Anterior cingulate cortex (tissue), 58 donors: ENCODE data around the gene DEPDC4.

ENCODE experiments used
- DNase-seq, 58 donors: peaks; one replicate each; lab custom pipeline; 2025; lab: John Stamatoyannopoulos, UW

Gene DEPDC4

DNA sequence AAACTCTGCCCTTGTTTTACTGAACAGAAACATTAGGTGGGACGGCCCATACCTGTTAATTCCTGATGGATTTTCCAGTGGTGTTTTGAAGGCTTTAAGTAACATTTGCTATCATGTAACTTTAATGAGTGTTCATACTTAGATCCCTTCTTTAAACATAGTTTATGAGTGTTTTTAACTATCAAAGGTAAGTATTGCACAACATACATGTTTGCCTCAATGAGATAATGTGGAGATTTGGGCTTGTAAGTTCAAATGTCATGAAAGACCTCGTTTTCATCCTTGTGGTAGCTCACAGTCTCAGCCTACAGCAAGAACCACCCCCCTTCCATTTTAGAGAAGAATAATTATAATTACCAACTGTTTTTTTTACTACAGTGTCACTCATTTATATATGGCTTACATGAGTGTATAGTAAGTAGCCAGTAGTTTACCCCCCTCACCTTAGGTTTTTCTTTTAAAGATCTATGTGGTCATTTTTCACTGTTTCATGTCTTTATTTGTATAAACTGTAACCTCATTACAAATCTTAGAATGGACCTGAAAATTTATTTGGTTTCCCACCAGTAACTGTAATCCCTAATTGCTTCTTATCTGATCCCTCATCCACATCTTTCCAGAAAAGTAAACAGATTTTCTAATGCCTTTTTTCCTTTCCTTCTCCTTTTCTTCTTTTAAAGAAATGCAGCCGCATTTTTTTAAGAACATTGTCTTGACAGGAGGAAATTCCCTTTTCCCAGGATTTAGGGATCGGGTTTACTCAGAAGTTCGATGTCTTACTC is 47.4 kb downstream of the DEPDC4 start:
- no peak for DNase-seq

DNA sequence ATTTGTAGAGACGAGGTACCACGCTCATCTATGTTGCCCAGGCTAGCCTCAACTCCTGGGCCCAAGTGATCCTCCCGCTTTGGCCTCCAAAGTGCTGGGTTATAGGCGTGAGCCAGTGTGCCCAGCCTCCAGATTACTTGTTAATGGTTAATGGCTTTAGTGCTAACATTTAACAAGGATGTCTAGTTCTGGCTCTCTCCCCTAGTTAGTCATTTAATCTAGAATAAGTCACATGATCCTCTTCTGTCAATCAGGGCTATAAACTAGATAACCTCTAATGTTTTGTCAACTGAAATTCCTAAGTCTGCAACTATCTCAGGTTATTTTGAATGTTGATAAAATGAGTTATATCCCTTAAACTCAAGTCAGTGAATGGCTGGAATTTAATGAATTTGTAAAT is 50.5 kb downstream of the DEPDC4 start:
- DNase-seq = no peak

DNA sequence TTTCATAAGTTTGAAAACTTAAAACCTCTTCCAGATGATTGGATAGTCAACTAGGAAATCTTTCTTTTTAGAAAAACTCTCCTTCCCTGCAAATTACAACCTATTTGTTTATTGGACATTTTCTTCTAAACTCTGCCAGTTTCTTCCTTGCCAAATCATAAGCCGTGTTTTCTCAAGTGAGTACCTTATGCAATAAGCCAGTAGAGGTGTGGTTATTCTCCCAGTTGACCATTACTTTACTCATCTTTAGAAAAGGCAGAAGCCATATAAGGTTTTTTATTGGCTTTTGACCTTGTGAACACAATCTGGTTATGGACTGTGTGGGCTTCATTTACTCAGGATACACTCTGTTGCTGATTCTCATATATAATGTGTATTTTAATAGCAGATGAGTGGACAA is 51.7 kb downstream of the DEPDC4 start:
- no peak for DNase-seq

DNA sequence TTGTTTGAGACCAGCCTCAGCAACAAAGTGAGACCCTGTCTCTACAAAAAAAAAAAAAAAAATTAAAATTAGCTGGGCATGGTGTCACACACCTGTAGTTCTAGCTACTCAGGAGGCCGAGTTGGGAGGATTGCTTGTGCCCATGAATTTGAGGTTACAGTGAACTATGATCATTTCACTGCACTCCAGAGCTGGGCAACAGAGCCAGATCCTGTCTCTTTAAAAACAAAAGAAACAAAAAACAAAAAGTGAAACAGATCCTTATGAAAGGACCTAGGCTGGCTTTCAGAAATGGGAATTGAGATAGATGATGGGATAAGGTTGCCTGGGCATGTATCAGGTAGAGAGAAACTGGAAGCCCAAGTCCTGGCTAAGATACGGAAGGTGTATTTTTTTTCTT is 52.4 kb downstream of the DEPDC4 start:
- DNase-seq = no peak

DNA sequence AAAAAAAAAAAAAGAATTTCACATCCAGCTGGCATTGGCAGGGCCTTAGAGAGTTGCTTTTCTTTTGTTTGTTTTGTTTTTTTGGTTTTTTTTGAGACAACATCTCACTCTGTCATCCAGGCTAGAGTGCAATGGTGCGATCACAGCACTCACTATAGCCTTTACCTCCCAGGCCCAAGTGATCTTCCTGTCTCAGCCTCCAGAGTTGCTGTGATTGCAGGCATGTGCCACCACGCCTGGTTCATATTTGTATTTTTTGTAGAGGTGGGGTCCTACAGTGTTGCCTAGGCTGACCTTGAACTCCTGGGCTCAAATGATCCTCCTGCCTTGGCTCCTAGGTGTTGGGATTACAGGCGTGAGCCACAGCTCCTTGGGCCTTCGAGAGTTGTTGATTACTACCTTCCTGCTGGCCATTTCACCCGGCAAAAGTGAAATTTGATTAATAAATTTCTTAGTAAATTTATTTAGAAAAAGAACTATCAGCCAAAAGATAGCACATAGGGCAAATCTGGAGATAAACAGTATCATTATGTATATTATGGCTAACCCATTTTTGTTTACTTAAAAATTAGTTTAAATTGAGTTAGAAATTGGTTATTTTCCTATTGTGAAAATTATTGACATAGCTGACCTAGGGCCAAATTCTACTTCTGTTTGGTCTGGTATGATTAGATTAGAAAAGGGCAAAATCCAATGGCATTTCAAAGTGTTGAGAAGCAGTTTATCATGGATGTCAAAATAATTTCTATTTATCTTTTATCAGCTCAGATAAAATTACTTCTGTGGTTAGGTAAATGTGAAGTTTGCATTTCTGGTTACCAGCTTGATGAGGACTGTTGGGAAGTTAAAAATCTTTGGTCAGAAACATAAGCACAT is 53.6 kb downstream of the DEPDC4 start:
- DNase-seq = no peak

DNA sequence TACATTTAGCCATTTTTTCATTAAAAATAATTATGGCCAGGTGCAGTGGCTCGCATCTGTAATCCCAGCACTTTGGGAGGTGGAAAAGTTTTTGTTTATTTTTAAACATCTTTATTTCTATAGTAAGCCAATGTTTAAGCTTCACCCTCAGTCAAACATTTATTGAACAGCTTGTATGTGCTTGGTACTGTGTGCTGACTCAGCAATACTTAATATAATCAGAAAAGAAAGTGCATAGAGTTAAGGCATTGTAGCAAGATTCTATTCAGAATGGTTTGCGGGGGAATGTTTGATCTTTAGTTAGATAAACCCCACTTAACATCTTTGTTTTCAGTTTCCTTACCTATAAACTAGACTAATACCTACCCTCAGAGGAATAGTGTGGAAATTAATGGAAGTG is 55.2 kb downstream of the DEPDC4 start:
- no peak for DNase-seq

DNA sequence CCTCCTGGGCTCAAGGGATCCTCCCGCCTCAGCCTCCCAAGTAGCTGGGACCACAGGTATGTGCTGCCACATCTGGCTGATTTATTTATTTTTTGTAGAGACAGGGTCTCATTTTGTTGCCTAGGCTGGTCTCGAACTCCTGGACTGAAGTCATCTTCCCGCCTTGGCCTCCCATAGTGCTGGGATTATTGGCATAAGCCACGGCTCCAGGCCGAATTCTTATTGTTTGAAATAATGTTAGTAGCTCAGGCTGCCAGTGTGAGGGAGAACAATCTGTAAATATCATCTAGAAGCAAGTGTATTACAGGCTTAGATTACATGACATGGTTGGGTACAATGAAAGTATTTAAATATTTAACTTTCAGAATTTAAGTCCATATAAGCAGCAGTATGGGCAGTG is 58.0 kb downstream of the DEPDC4 start:
- no peak for DNase-seq

DNA sequence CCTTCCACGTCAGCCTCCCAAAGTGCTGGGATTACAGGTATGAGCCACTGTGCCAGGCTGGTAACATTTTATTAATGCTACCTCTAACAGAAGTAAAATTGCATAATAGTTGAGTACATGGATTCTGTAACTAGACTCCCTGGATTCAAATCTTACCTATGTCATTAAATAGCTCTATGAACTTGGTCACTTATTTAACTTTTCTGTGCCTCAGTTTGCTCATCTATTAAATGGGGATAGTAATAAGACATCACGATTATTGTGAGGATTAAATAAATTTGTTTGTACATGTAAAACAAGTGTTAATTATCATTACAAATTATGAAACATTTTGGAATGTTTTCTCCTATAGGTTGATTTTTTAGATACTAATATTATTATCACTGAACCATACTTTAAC is 59.6 kb downstream of the DEPDC4 start:
- DNase-seq = no peak

DNA sequence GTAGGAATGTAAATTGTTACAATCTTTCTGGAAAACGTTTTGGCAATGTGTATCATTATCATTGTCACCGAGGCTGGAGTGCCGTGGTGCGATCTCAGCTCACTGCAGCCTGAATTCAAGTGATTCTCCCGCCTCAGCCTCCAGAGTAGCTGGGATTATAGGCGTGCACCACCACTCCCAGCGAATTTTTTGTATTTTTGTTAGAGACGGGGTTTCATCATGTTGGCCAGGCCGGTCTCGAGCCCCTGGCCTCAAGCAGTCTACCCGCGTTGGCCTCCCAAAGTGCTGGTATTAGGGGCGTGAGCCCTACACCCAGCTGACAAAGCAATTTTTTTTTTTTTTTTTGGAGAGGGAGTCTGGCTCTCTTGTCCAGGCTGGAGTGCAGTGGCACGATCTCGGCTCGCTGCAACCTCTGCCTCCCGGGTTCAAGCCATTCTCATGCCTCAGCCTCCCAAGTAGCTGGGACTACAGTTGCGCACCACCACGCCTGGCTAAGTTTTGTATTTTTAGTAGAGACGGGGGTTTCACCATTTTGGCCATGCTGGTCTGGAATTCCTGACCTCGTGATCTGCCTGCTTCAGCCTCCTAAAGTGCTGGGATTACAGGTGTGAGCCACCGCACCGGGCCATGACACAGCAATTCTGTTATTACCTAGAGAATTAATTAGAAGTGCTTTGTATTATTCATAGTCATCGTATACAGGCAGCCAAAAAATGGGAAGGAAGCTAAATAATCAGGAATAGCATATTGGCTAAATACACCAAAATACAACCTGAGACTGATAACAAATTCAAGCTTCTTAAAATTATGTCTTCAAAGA is 65.1 kb downstream of the DEPDC4 start:
- no peak for DNase-seq

DNA sequence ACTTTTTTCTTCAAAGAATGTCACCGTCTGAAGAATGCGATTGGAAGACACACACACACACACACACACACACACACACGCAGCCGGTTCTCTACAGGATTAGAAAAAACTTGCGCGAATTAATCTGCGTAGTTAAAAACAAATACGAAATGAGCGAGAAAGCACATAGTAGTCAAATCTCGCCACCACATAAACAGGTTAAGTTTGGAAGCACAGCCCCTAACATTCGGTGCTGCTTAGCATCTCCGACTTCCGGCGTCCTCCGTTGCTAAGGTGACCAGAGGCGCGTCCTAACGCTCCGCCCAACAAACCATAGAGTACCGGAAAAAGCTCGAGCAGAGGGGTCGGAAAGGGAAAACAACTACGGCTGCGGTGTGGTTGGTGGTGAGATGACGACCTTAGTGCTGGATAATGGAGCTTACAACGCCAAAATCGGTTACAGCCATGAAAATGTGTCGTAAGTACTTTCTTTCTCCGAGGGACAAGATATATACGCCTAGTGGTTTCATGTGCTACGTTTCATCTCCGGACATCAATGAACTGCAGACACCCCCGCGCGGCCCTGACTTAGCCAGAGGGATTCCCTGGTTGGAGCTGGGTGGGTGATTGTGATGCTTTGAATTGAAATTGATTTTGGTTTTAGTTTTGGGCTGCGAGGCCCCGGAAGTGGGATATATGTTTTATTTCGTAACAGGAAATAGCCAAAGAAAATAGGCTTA is 66.3 kb downstream of the DEPDC4 start, which contains the start of gene ACTR6:
Gene ACTR6, plus strand, starts transcription at position 353 of the 719 bp plus-strand sequence. Its CDS starts 37 bp downstream, at position 390.
- DNase-seq = peak; percentile 22 to 95 (median 86)

DNA sequence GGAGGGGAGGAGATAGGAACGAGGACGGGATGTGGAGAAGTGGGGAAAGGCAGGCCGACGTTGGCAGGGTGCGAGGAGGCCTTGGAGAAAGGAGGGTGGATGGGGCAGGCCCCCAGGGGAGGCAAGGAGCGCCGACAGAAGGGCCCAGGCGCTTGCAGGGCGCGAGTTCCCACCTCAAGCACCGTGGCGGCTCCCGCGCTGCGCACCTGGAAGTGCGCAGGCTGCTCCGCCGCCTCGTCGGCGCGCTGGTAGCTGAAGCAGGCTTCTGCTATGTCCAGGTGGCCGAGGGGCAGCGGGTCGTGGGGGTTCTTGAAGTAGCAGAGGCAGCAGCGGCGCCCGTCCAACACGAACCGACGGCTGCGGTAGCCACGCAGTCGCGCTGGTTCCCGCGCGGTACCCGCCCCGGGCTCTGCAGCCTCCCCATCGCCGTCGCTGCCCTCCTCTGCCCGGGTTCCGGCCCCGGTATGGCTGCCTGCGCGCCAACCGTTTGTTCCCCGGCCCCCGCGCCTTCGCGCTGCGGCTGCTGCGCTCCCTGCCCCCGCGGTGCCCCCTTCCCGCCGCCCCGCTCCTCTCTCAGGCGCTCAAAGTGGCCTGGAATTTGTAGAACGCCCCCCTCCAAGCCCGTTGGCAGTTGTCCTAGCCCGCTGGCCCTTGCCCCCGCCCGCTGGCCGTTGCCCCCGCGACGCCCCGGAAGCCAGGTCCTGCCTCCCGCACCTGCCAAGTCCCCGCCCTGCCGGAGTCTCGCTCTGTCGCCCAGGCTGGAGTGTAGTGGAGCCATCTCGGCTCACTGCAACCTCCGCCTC is 67.3 kb downstream of the DEPDC4 start:
- DNase-seq = peak in 24 of 58 donors; percentile 5 to 51 (median 25)

DNA sequence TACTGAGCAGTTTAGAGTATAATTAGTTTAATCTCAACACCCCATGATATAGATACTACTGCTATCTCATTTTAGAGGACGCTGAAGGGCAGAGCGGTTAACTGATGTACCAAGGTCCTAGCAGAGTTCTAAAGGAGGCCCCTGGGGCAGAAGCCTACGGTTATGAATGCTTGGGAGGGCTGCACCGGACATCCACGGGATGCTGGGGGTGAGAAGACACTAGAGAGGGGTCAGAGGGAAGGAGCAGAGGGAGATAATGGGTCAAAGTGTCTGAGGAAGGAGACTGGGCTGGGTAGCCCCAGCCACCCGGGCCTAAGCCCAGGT is 67.9 kb downstream of the DEPDC4 start:
- no peak for DNase-seq

DNA sequence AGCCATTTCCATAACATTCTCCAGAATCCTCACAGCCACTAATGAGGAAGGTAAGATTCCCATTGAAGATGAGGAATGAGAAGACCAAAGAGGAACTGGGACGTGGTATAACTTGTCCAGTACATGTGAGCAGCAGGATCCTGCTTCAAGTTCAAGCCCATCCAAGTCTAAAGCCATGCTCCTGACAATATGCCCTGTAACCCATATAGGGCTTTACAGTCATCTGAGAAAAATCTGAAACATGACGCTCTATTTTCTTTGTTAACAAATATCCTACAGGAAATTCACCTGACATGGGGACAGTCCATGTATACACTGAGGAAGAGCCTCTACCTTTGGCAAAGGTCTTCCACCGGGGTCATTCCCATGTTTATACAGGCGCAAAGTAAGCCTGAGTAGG is 69.4 kb downstream of the DEPDC4 start:
- DNase-seq = no peak

DNA sequence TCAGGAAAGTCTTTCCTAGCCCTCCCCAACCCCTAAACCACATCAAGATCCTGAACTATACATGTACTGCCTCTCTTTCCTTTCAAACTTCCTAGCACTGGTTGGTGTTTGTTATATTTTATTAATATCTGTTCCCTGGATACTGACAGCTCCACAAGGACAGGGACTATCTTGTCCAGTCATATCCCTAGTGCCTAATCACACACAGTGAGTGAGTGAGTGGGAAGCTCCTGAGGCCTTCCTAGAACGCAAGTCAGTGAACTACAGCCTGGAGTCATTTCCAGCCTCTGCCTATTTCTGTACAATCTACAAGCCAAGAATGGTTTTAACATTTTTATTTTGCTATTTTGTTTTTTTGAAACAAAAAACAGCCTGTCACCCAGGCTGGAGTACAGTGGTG is 73.8 kb downstream of the DEPDC4 start:
- no peak for DNase-seq
